Hepatocyte (in vitro differentiated cells): Measurements from ENCODE around the gene RGL3. TPM values are rescaled to one million over a fixed set of nuclear protein-coding genes. Genes with fewer than 3 reads are reported as not detected.

Source experiments
- DNase-seq: peaks from one replicate; pipeline ENCODE4 v3.0.0-alpha.2; 2016; ENCODE audit warnings: low spot score
- H2AFZ ChIP-seq: fragments of 200-600 bp; sonication (generic); 2 replicates; pipeline ENCODE4 v1.6.0; 2016; ENCODE audit warnings: antibody characterized with exemption, mild to moderate bottlenecking
- H3K27ac ChIP-seq: fragments of 200-600 bp; sonication (generic); 2 replicates; pipeline ENCODE4 v1.5.1; 2016; ENCODE audit warnings: mild to moderate bottlenecking
- H3K27me3 ChIP-seq: fragments of 200-600 bp; sonication (generic); 2 replicates; pipeline ENCODE4 v1.6.1; 2016
- H3K36me3 ChIP-seq: fragments of 200-600 bp; sonication (generic); replicated peaks from 2 replicates; pipeline ENCODE4 v1.5.1; 2016; ENCODE audit warnings: low read depth; ENCODE audit not compliant: insufficient read depth
- H3K4me1 ChIP-seq: fragments of 200-600 bp; sonication (generic); 2 replicates; pipeline ENCODE4 v1.5.1; 2016; ENCODE audit warnings: mild to moderate bottlenecking, moderate library complexity; ENCODE audit not compliant: insufficient read depth
- H3K4me2 ChIP-seq: fragments of 200-600 bp; sonication (generic); 2 replicates; pipeline ENCODE4 v1.6.0; 2016
- H3K4me3 ChIP-seq: fragments of 200-600 bp; sonication (generic); 2 replicates; pipeline ENCODE4 v1.5.1; 2016; ENCODE audit warnings: mild to moderate bottlenecking
- H3K79me2 ChIP-seq: fragments of 200-600 bp; sonication (generic); 2 replicates; pipeline ENCODE4 v1.6.0; 2017; ENCODE audit warnings: mild to moderate bottlenecking
- H3K9me2 ChIP-seq: fragments of 200-600 bp; sonication (generic); replicated peaks from 2 replicates; pipeline ENCODE4 v1.6.0; 2017; ENCODE audit warnings: mild to moderate bottlenecking; ENCODE audit not compliant: insufficient read depth
- H3K9me3 ChIP-seq: fragments of 200-600 bp; sonication (generic); 2 replicates; pipeline ENCODE4 v1.5.1; 2016; ENCODE audit warnings: low read depth, mild to moderate bottlenecking
- H4K20me1 ChIP-seq: fragments of 200-600 bp; sonication (generic); 2 replicates; pipeline ENCODE4 v1.6.0; 2016; ENCODE audit warnings: mild to moderate bottlenecking; ENCODE audit not compliant: insufficient read depth, poor library complexity, severe bottlenecking
- EZH2 ChIP-seq: fragments of 200-600 bp; sonication (generic); IDR thresholded peaks from 2 replicates; pipeline ENCODE4 v1.6.1; 2016; ENCODE audit warnings: antibody characterized with exemption, mild to moderate bottlenecking, borderline replicate concordance
- EZH2phosphoT487 ChIP-seq: fragments of 200-600 bp; sonication (generic); IDR thresholded peaks from one replicate; pipeline ENCODE4 v1.6.1; 2018; ENCODE audit warnings: antibody characterized with exemption, mild to moderate bottlenecking, low read depth, moderate library complexity; ENCODE audit not compliant: unreplicated experiment, severe bottlenecking
- WGBS: methylation state at CpG from one replicate; pipeline ENCODE4 v1.1.6; 2016; ENCODE audit warnings: low lambda C conversion rate; ENCODE audit errors: missing lambda C conversion rate; 5-methylcytosine and 5-hydroxymethylcytosine counted together
- polyA plus RNA-seq: library from polyadenylated mRNA; unstranded; fragments of >200 nt; fragmentation: Nextera tagmentation; extraction: Ambion mirVana; gene quantifications from 2 replicates; pipeline ENCODE4 v1.2.1, GENCODE V29; 2016
- total RNA-seq: library from RNA; depleted of rRNA; stranded (reverse); fragments of >200 nt; gene quantifications from 2 replicates; pipeline ENCODE4 v1.2.3, GENCODE V29; 2014
- TF ChIP-seq, protein P1 (sequence below): fragments of 200-600 bp; sonication (generic); IDR thresholded peaks from 2 replicates; pipeline ENCODE4 v1.5.1; 2016; ENCODE audit warnings: antibody characterized with exemption, mild to moderate bottlenecking; ENCODE audit not compliant: poor library complexity

Gene RGL3
- total and polyA plus RNA-seq, 2 experiments from 2014 or later: 20.6 to 55.6 TPM

DNA sequence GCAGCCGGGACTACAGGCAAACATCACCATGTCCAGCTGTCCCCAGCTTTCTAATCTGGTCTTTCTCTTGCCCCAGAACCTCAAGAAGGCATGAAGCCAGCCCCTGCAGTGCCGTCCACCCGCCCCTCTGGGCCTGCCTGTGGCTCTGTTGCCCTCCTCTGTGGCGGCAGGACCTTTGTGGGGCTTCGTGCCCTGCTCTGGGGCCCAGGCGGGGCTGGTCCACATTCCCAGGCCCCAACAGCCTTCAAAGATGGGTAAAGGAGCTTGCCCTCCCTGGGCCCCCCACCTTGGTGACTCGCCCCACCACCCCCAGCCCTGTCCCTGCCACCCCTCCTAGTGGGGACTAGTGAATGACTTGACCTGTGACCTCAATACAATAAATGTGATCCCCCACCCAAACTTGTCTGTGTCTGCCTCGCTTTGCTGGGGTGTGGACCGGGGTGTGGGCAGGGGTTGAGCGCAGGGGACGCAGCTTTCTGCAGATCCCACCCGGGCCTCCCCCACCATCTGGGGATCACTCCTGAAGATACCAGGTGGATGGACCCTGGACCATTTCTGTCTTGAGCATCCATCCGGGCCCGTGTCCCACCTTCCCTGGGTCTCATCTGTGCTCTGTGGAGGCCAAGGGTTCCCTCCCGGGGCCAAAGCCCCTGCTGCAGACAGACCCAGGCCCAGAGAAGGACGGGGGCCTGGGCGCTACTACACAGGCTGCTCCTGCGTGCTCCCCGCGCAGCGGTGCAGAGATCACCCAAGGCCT, 31.6 kb upstream of the RGL3 start:
- Histone ChIP-seq H3K4me3 (no peak overlapping the region), H3K4me1 (peaks cover 2% of the 10 kb centered on the region), H3K27me3 (no peaks in the 10 kb centered on the region), H3K4me2 (no peak overlapping the region), H3K9me2 (no peaks in the 10 kb centered on the region), H4K20me1 (no peaks in the 10 kb centered on the region), H3K79me2 (no peaks in the 10 kb centered on the region), H3K36me3 (no peaks in the 10 kb centered on the region), H3K9me3 (no peaks in the 10 kb centered on the region), H2AFZ (no peak overlapping the region), H3K27ac (no peak overlapping the region)
- no peak for TF ChIP-seq EZH2
- TF ChIP-seq, protein P1, sequence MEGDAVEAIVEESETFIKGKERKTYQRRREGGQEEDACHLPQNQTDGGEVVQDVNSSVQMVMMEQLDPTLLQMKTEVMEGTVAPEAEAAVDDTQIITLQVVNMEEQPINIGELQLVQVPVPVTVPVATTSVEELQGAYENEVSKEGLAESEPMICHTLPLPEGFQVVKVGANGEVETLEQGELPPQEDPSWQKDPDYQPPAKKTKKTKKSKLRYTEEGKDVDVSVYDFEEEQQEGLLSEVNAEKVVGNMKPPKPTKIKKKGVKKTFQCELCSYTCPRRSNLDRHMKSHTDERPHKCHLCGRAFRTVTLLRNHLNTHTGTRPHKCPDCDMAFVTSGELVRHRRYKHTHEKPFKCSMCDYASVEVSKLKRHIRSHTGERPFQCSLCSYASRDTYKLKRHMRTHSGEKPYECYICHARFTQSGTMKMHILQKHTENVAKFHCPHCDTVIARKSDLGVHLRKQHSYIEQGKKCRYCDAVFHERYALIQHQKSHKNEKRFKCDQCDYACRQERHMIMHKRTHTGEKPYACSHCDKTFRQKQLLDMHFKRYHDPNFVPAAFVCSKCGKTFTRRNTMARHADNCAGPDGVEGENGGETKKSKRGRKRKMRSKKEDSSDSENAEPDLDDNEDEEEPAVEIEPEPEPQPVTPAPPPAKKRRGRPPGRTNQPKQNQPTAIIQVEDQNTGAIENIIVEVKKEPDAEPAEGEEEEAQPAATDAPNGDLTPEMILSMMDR: no peak
- no peak for TF ChIP-seq EZH2phosphoT487
- no peak for DNase-seq
- WGBS: 95% methylated on average over 18 of the region's 21 CpGs

DNA sequence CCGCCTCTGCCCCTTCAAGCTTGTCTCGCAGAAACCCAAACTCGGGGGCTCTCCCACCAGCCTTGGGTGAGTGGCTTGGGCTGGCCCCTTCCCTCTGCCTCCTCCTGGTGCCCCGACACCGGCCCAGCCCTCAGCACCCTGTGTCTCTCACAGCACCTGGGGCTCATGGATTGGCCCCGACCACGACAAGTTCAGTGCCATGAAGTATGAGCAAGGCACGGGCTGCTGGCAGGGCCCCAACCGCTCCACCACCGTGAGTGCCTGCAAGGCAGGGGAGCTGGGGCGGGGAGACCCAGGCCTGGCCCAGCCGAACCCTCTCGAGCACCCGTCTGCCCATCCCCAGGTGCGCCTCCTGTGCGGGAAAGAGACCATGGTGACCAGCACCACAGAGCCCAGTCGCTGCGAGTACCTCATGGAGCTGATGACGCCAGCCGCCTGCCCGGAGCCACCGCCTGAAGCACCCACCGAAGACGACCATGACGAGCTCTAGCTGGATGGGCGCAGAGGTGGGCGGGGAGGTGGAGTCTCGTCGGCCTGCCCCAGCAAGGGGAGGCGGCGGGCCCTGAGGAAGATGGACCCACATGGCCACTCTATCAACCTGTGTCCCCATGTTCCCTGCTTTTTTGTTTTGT, 29.9 kb upstream of the RGL3 start:
- TF ChIP-seq, protein P1: no peak
- no peak for TF ChIP-seq EZH2
- no peak for TF ChIP-seq EZH2phosphoT487
- Histone ChIP-seq H3K36me3 (no peaks in the 10 kb centered on the region), H3K9me2 (no peaks in the 10 kb centered on the region), H2AFZ (no peak overlapping the region), H4K20me1 (no peaks in the 10 kb centered on the region), H3K4me3 (no peak overlapping the region), H3K4me2 (no peak overlapping the region), H3K4me1 (peaks cover 2% of the 10 kb centered on the region), H3K27ac (no peak overlapping the region), H3K9me3 (no peaks in the 10 kb centered on the region), H3K27me3 (no peaks in the 10 kb centered on the region), H3K79me2 (no peaks in the 10 kb centered on the region)
- DNase-seq: no peak
- WGBS: 97% methylated on average over 28 of the region's 31 CpGs

DNA sequence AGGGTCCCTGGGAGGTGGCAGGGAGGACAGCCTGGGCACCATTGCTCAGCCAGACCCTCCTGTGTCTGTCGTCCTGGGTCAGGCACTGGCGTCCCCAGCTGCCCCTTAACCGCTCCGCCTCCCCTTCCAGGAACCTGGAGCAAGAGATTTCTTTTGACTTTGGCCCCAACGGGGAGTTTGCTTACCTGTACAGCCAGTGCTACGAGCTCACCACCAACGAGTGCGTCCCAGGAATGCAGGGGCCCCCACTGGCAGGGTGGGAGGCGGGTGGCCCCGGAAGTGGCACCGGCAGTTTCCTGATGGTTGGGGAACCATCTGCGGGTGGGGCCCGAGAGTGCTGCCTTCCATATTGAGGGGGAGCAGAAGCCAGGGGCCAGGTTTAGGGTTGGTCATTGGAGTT, 29.3 kb upstream of the RGL3 start:
- no peak overlapping the region for H2AFZ ChIP-seq
- no peak overlapping the region for H3K4me2 ChIP-seq
- H3K9me2 ChIP-seq: no peaks in the 10 kb centered on the region
- H3K4me1 ChIP-seq: peaks cover 2% of the 10 kb centered on the region
- no peak for DNase-seq
- H3K27ac ChIP-seq: no peak overlapping the region
- TF ChIP-seq EZH2 (no peak), EZH2phosphoT487 (no peak)
- TF ChIP-seq, protein P1: no peak
- no peaks in the 10 kb centered on the region for H3K9me3 ChIP-seq
- H4K20me1 ChIP-seq: no peaks in the 10 kb centered on the region
- WGBS: 94% methylated on average over 13 of the region's 13 CpGs
- no peak overlapping the region for H3K4me3 ChIP-seq
- H3K79me2 ChIP-seq: no peaks in the 10 kb centered on the region
- H3K36me3 ChIP-seq: no peaks in the 10 kb centered on the region
- H3K27me3 ChIP-seq: no peaks in the 10 kb centered on the region
